Measurements from ENCODE around the gene LDB1.

Gene LDB1

GRCh38 chr10:102147561-102147960, 27.4 kb upstream of the LDB1 start:
- TF ChIP-seq CTCF (conservative IDR thresholded peaks at IDR 0.05; ENCODE audit: low read length): no peak
- DNase-seq (ENCODE audit: low read depth): no peak
- H3K4me3 ChIP-seq (ENCODE audit: low read length): no peak overlapping the region

DNA sequence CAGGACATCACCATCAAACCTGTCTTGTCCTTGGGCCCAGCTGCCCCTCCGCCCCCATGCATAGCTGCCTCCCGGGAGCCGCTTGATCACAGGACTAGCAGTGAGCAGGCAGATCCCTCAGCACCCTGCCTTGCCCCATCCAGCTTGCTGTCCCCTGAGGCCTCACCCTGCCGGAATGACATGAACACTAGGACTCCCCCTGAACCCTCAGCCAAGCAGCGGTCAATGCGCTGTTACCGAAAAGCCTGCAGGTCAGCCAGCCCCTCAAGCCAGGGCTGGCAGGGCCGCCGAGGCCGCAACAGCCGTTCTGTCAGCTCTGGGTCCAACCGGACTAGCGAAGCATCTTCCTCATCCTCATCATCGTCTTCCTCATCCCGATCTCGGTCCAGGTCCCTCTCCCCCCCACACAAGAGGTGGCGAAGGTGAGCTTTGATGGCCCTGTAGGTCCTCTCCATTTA, 26.8 kb upstream of the LDB1 start:
- no peak for DNase-seq (ENCODE audit: low read depth)
- no peak for TF ChIP-seq CTCF (conservative IDR thresholded peaks at IDR 0.05; ENCODE audit: low read length)
- no peak overlapping the region for H3K4me3 ChIP-seq (ENCODE audit: low read length)

DNA sequence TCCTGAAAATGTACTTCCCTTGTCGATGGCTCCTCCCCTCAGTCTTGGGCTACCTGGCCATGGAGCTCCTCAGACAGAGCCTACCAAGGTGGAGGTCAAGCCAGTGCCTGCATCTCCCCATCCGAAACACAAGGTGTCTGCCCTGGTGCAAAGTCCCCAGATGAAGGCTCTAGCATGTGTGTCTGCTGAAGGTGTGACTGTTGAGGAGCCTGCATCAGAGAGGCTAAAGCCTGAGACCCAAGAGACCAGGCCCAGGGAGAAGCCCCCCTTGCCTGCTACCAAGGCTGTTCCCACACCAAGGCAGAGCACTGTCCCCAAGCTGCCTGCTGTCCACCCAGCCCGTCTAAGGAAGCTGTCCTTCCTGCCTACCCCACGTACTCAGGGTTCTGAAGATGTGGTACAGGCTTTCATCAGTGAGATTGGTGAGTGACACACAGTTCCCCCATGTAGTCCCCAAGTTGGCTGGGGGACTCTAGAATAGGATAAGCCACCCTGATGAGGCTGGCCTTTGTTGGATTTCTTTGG, 21.5 kb upstream of the LDB1 start:
- H3K4me3 ChIP-seq (ENCODE audit: low read length): no peak overlapping the region
- no peak for DNase-seq (ENCODE audit: low read depth)
- no peak for TF ChIP-seq CTCF (conservative IDR thresholded peaks at IDR 0.05; ENCODE audit: low read length)

DNA sequence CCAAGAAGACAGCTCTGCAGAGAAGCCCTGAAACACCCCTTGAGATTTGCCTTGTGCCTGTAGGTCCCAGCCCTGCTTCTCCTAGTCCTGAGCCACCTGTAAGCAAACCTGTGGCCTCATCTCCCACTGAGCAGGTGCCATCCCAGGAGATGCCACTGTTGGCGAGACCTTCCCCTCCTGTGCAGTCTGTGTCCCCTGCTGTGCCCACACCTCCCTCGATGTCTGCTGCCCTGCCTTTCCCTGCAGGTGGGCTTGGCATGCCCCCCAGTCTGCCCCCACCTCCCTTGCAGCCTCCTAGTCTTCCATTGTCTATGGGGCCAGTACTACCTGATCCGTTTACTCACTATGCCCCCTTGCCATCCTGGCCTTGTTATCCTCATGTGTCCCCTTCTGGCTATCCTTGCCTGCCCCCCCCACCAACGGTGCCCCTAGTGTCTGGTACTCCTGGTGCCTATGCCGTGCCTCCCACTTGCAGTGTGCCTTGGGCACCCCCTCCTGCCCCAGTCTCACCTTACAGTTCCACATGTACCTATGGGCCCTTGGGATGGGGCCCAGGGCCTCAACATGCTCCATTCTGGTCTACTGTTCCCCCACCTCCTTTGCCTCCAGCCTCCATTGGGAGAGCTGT, 20.9 kb upstream of the LDB1 start:
- DNase-seq (ENCODE audit: low read depth): no peak
- no peak overlapping the region for H3K4me3 ChIP-seq (ENCODE audit: low read length)
- no peak for TF ChIP-seq CTCF (conservative IDR thresholded peaks at IDR 0.05; ENCODE audit: low read length)

- no peak overlapping the region for H3K4me3 ChIP-seq (ENCODE audit: low read length)
- no peak for TF ChIP-seq CTCF (conservative IDR thresholded peaks at IDR 0.05; ENCODE audit: low read length)
- DNase-seq (ENCODE audit: low read depth): no peak
Observed at GRCh38 chr10:102140218-102140617, 20.1 kb upstream of the LDB1 start.

DNA sequence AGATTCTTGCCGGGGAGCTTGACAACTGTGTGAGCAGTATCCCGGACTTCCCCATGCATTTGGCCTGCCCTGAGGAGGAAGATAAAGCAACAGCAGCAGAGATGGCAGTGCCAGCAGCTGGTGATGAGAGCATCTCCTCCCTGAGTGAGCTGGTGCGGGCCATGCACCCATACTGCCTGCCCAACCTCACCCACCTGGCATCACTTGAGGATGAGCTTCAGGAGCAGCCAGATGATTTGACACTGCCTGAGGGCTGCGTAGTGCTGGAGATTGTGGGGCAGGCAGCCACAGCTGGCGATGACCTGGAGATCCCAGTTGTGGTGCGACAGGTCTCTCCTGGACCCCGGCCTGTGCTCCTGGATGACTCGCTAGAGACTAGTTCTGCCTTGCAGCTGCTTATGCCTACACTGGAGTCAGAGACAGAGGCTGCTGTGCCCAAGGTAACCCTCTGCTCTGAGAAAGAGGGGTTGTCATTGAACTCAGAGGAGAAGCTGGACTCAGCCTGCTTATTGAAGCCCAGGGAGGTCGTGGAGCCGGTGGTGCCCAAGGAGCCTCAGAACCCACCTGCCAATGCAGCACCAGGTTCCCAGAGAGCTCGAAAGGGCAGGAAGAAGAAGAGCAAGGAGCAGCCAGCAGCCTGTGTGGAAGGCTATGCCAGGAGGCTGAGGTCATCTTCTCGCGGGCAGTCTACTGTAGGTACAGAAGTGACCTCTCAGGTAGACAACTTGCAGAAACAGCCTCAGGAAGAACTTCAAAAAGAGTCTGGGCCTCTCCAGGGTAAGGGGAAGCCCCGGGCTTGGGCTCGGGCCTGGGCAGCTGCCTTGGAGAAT, 19.3 kb upstream of the LDB1 start:
- DNase-seq (ENCODE audit: low read depth): no peak
- no peak overlapping the region for H3K4me3 ChIP-seq (ENCODE audit: low read length)
- no peak for TF ChIP-seq CTCF (conservative IDR thresholded peaks at IDR 0.05; ENCODE audit: low read length)

Measured in AG10803 (cell line).